ENCODE data around the gene ID1.
"Not testable (repeated sequence)": the region's sequence is repeated elsewhere in the genome, so short reads cannot be mapped to it uniquely, and the experiment has no call there.

ID1 gene

GRCh38 chr20:31605902-31606803 lies 1.1 kb downstream of the ID1 start:
- Histone ChIP-seq H2BK15ac (replicated peaks; ENCODE audit: low read depth) (no peak overlapping the region), H3K79me1 (ENCODE audit: low read length) (peaks cover 2% of the 10 kb centered on the region), H2BK5ac (ENCODE audit: low read length) (peak overlapping the region; percentile 85), H3K18ac (ENCODE audit: low read length) (peak overlapping the region; percentile 41), H3K79me2 (ENCODE audit: control insufficient read depth, insufficient read depth, low read length) (peaks cover 26% of the 10 kb centered on the region), H4K8ac (ENCODE audit: low read depth, low read length) (no peak overlapping the region), H3K27me3 (ENCODE audit: insufficient read depth, low read length, poor library complexity) (no peaks in the 10 kb centered on the region), H3K27ac (ENCODE audit: low read depth, low read length) (peak overlapping the region; percentile 89), H3K56ac (ENCODE audit: low read length) (peak overlapping the region; percentile 99), H3K23ac (ENCODE audit: low read length) (peak overlapping the region; percentile 25), H2AK5ac (ENCODE audit: low read length) (no peak overlapping the region), H3K4me3 (ENCODE audit: low read length) (peak overlapping the region; percentile 93), H4K5ac (ENCODE audit: low read length) (no peak overlapping the region), H3K4me1 (ENCODE audit: control insufficient read depth, low read depth, low read length) (peaks cover 5% of the 10 kb centered on the region), H3K9ac (ENCODE audit: low read length) (peak overlapping the region; percentile 98), H3K4me2 (ENCODE audit: low read length) (peak overlapping the region; percentile 67), H3K36me3 (ENCODE audit: control insufficient read depth, insufficient read depth, low read length) (no peaks in the 10 kb centered on the region), H3K4ac (ENCODE audit: low read depth, low read length) (peak overlapping the region; percentile 38), H2BK120ac (ENCODE audit: low read depth, low read length) (no peak overlapping the region)
- WGBS (ENCODE audit: extremely low coverage, insufficient coverage, low lambda C conversion rate): no CpG with 5 or more reads among the region's 39 CpGs
- peak; percentile 33 for DNase-seq

- Histone ChIP-seq H3K4me1 (ENCODE audit: control insufficient read depth, low read depth, low read length) (peaks cover 8% of the 10 kb centered on the region), H3K79me1 (ENCODE audit: low read length) (peaks cover 2% of the 10 kb centered on the region), H3K4me2 (ENCODE audit: low read length) (peak overlapping the region; percentile 67), H2BK120ac (ENCODE audit: low read depth, low read length) (peak overlapping the region; percentile 14), H4K8ac (ENCODE audit: low read depth, low read length) (peak overlapping the region; percentile 7), H2BK15ac (replicated peaks; ENCODE audit: low read depth) (no peak overlapping the region), H3K79me2 (ENCODE audit: control insufficient read depth, insufficient read depth, low read length) (peaks cover 26% of the 10 kb centered on the region), H3K27ac (ENCODE audit: low read depth, low read length) (peak overlapping the region; percentile 89), H3K9ac (ENCODE audit: low read length) (peak overlapping the region; percentile 98), H3K23ac (ENCODE audit: low read length) (peak overlapping the region; percentile 84), H3K27me3 (ENCODE audit: insufficient read depth, low read length, poor library complexity) (no peaks in the 10 kb centered on the region), H2AK5ac (ENCODE audit: low read length) (peak overlapping the region; percentile 92), H3K4me3 (ENCODE audit: low read length) (peak overlapping the region; percentile 93), H4K5ac (ENCODE audit: low read length) (no peak overlapping the region), H3K56ac (ENCODE audit: low read length) (peak overlapping the region; percentile 86), H3K36me3 (ENCODE audit: control insufficient read depth, insufficient read depth, low read length) (no peaks in the 10 kb centered on the region), H3K4ac (ENCODE audit: low read depth, low read length) (no peak overlapping the region), H2BK5ac (ENCODE audit: low read length) (peak overlapping the region; percentile 29), H3K18ac (ENCODE audit: low read length) (peak overlapping the region; percentile 35)
- peak; percentile 92 for DNase-seq
- WGBS (ENCODE audit: extremely low coverage, insufficient coverage, low lambda C conversion rate): no CpG with 5 or more reads among the region's 8 CpGs
Observed at GRCh38 chr20:31606804-31607639, 1.9 kb downstream of the ID1 start.

GRCh38 chr20:31607640-31608250 lies 2.7 kb downstream of the ID1 start:
- WGBS (ENCODE audit: extremely low coverage, insufficient coverage, low lambda C conversion rate): no CpG with 5 or more reads among the region's 9 CpGs
- H3K4me3 ChIP-seq (ENCODE audit: low read length): no peak overlapping the region
- peak overlapping the region; percentile 92 for H2AK5ac ChIP-seq (ENCODE audit: low read length)
- H4K8ac ChIP-seq (ENCODE audit: low read depth, low read length): no peak overlapping the region
- H2BK5ac ChIP-seq (ENCODE audit: low read length): peak overlapping the region; percentile 93
- peak overlapping the region; percentile 14 for H2BK120ac ChIP-seq (ENCODE audit: low read depth, low read length)
- H3K4ac ChIP-seq (ENCODE audit: low read depth, low read length): peak overlapping the region; percentile 18
- DNase-seq: peak; percentile 65
- peak overlapping the region; percentile 67 for H3K4me2 ChIP-seq (ENCODE audit: low read length)
- H3K23ac ChIP-seq (ENCODE audit: low read length): no peak overlapping the region
- H2BK15ac ChIP-seq (replicated peaks; ENCODE audit: low read depth): no peak overlapping the region
- H3K4me1 ChIP-seq (ENCODE audit: control insufficient read depth, low read depth, low read length): peaks cover 8% of the 10 kb centered on the region
- H3K27me3 ChIP-seq (ENCODE audit: insufficient read depth, low read length, poor library complexity): no peaks in the 10 kb centered on the region
- peak overlapping the region; percentile 86 for H3K56ac ChIP-seq (ENCODE audit: low read length)
- no peaks in the 10 kb centered on the region for H3K36me3 ChIP-seq (ENCODE audit: control insufficient read depth, insufficient read depth, low read length)
- peak overlapping the region; percentile 98 for H3K9ac ChIP-seq (ENCODE audit: low read length)
- peaks cover 2% of the 10 kb centered on the region for H3K79me1 ChIP-seq (ENCODE audit: low read length)
- peak overlapping the region; percentile 65 for H4K5ac ChIP-seq (ENCODE audit: low read length)
- H3K79me2 ChIP-seq (ENCODE audit: control insufficient read depth, insufficient read depth, low read length): peaks cover 26% of the 10 kb centered on the region
- H3K18ac ChIP-seq (ENCODE audit: low read length): peak overlapping the region; percentile 35
- peak overlapping the region; percentile 89 for H3K27ac ChIP-seq (ENCODE audit: low read depth, low read length)

- Histone ChIP-seq H2BK15ac (replicated peaks; ENCODE audit: low read depth) (no peak overlapping the region), H3K79me1 (ENCODE audit: low read length) (no peaks in the 10 kb centered on the region), H3K27ac (ENCODE audit: low read depth, low read length) (peak overlapping the region; percentile 89), H4K8ac (ENCODE audit: low read depth, low read length) (peak overlapping the region; percentile 3), H3K18ac (ENCODE audit: low read length) (peak overlapping the region; percentile 60), H3K4me3 (ENCODE audit: low read length) (no peak overlapping the region), H3K36me3 (ENCODE audit: control insufficient read depth, insufficient read depth, low read length) (no peaks in the 10 kb centered on the region), H3K4me1 (ENCODE audit: control insufficient read depth, low read depth, low read length) (peaks cover 8% of the 10 kb centered on the region), H2BK120ac (ENCODE audit: low read depth, low read length) (peak overlapping the region; percentile 83), H3K56ac (ENCODE audit: low read length) (peak overlapping the region; percentile 84), H3K4me2 (ENCODE audit: low read length) (peak overlapping the region; percentile 28), H2AK5ac (ENCODE audit: low read length) (no peak overlapping the region), H3K27me3 (ENCODE audit: insufficient read depth, low read length, poor library complexity) (no peaks in the 10 kb centered on the region), H3K4ac (ENCODE audit: low read depth, low read length) (peak overlapping the region; percentile 18), H2BK5ac (ENCODE audit: low read length) (peak overlapping the region; percentile 93), H3K9ac (ENCODE audit: low read length) (peak overlapping the region; percentile 98), H3K23ac (ENCODE audit: low read length) (no peak overlapping the region), H3K79me2 (ENCODE audit: control insufficient read depth, insufficient read depth, low read length) (peaks cover 26% of the 10 kb centered on the region), H4K5ac (ENCODE audit: low read length) (no peak overlapping the region)
- DNase-seq: peak; percentile 98
- no CpG with 5 or more reads among the region's 45 CpGs for WGBS (ENCODE audit: extremely low coverage, insufficient coverage, low lambda C conversion rate)
Observed at GRCh38 chr20:31608251-31608945, 3.3 kb downstream of the ID1 start.

- peak overlapping the region; percentile 67 for H3K4ac ChIP-seq (ENCODE audit: low read depth, low read length)
- not testable (repeated sequence) for H2BK15ac ChIP-seq (replicated peaks; ENCODE audit: low read depth); H3K4me1 ChIP-seq (ENCODE audit: control insufficient read depth, low read depth, low read length); H4K8ac ChIP-seq (ENCODE audit: low read depth, low read length); H2BK5ac ChIP-seq (ENCODE audit: low read length); H3K9ac ChIP-seq (ENCODE audit: low read length); H3K36me3 ChIP-seq (ENCODE audit: control insufficient read depth, insufficient read depth, low read length); H3K4me2 ChIP-seq (ENCODE audit: low read length); H3K4me3 ChIP-seq (ENCODE audit: low read length); H4K5ac ChIP-seq (ENCODE audit: low read length); H3K56ac ChIP-seq (ENCODE audit: low read length); H3K79me1 ChIP-seq (ENCODE audit: low read length); H3K27ac ChIP-seq (ENCODE audit: low read depth, low read length); DNase-seq; H3K79me2 ChIP-seq (ENCODE audit: control insufficient read depth, insufficient read depth, low read length); H3K23ac ChIP-seq (ENCODE audit: low read length); H3K27me3 ChIP-seq (ENCODE audit: insufficient read depth, low read length, poor library complexity); H2AK5ac ChIP-seq (ENCODE audit: low read length)
- peak overlapping the region; percentile 97 for H3K18ac ChIP-seq (ENCODE audit: low read length)
- peak overlapping the region; percentile 67 for H2BK120ac ChIP-seq (ENCODE audit: low read depth, low read length)
- WGBS (ENCODE audit: extremely low coverage, insufficient coverage, low lambda C conversion rate): no CpG with 5 or more reads among the region's 12 CpGs
Observed at GRCh38 chr20:31612271-31612640, 7.2 kb downstream of the ID1 start.

Measured in mesendoderm (in vitro differentiated cells).